ENCODE measurements around the gene SUCLG1.

- TF ChIP-seq CTCF (IDR thresholded peaks at IDR 0.05) (no peak), POLR2A (IDR thresholded peaks at IDR 0.05) (no peak)
Measured at GRCh38 chr2:84461310-84461709, 2.2 kb upstream of the SUCLG1 start.
